Umbilical cord (tissue), 2 donors: Measurements from ENCODE around the gene CNN1. TPM values are rescaled to one million over a fixed set of nuclear protein-coding genes. Genes with fewer than 3 reads are reported as not detected.

ENCODE experiments used
- DNase-seq: peaks from one replicate; pipeline ENCODE4 v3.0.0-alpha.2; 2015; ENCODE audit warnings: low spot score
- total RNA-seq: library from RNA; depleted of rRNA; stranded (reverse); fragments of >200 nt; gene quantifications from one replicate; pipeline ENCODE4 v1.2.3, GENCODE V29; 2014; ENCODE audit warnings: low replicate concordance; ENCODE audit not compliant: insufficient read depth

Gene CNN1
- total RNA-seq = 1,035 TPM

DNA sequence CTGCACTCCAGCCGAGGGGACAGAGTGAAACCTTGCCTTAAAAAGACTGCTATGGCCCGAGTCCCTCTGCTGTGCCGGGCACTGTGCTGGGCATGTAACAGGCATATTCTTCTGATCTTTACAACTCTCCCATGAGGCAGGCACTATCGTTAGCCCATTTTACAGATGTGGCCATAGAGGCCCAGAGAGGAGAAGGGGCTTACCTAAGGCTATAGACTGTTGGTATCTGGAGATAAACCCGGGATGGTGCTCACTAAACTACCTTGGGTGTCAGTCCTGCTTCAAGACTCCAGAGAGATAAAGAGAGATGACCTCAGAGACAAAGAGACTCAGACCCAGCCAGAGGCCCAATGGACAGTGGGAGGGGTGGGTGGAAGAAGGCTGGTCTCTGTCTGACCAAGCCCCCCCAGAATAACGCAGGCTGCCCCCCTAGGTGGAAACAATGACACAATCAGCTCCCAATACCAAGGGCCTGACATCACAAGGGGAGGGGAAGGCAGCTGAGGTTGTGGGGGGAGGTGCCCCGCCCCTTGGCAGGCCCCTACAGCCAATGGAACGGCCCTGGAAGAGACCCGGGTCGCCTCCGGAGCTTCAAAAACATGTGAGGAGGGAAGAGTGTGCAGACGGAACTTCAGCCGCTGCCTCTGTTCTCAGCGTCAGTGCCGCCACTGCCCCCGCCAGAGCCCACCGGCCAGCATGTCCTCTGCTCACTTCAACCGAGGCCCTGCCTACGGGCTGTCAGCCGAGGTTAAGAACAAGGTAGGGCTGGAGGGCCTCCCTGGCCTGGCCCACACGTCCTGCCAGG lies at the start of gene CNN1:
Gene CNN1, plus strand, starts transcription at position 620 of the 805 bp plus-strand sequence. Its CDS starts 77 bp downstream, at position 697.
- DNase-seq = peak; percentile 92

DNA sequence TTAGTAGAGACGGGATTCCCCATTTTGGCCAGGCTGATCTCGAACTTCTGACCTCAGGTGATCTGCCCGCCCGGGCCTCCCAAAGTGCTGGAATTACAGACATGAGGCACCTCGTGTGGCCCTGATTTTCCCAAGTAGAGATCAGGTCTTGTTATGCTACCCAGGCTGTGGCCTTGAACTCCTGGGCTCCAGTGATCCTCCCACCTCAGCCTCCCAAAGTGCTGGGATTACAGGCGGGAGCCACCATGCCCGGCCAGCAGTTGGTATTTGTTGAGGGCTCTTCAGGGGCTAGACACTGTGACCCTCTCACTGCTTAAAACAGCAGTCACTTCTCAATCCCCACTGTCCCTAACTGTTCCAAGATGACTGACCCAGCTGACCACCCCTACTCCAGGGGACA lies 49.3 kb upstream of the CNN1 start:
- DNase-seq = no peak

DNA sequence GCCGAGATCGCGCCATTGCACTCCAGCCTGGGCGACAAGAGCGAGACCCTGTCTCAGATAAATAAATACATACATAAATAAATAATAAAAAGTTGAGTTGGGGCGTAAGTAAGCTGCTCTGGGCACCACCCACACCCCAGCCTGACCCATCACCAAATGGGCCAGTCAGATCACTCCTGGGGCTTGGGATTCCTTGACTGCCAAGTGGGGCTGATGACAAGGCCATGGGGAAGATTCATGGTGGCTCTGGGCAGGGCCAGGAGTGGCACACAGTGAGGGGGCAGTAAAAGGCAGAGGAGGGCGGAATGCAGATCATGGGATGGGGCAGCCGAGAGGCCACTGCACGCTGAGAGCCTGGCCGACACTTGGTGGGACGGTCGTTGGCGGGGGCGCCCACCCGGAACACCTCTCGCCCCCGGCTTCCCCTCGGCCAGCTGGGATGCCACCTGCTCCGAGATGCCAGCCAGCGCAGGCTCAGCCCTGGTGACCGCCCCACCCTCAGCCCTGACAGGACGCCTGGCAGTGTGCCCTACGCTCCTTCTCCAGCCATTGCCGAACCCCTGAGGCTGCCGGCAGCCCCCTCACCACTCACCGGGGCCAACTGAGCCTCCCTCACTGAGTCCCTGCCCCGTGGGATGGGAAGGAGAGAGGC lies 43.9 kb upstream of the CNN1 start:
- no peak for DNase-seq

DNA sequence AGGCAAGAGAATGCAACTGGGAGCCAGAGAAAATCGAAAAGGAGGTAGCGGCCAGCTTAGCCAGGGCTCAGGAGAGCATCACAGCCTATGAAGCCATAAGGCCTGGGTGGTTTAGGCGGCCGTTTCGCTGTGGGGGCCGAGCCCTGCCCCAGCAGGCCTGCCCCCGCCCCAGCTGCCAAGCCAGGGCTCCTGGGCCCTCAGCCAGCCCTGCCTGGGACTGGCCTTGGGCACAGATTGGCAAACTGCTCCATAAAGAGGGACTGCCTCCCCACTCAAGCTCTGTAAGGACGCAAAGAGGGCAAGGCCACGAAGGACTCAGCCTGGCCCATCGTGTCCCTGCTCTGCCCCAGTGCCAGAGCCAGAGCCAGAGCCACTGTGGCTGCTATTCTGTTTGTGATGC lies 43.2 kb upstream of the CNN1 start:
- no peak for DNase-seq

DNA sequence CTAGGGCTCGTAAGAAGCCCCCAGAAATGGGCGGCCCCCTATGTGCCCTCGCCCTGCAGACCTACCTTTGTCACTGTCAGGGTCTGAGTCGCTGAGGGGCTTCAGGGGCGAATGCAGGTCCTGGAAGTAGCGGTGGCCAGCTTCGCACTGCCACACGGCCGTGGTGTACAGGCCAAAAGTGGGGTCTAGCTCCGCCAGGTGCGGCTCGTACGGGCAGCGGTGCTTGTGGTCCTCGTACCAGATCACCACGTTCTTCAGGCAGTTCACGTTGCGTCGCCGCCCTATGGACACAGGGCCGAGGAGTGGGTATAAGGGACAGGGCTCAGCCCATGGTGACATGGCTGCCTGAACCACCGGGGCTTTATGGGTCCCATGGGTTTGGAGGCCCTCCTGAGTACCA lies 42.8 kb upstream of the CNN1 start:
- DNase-seq = no peak

DNA sequence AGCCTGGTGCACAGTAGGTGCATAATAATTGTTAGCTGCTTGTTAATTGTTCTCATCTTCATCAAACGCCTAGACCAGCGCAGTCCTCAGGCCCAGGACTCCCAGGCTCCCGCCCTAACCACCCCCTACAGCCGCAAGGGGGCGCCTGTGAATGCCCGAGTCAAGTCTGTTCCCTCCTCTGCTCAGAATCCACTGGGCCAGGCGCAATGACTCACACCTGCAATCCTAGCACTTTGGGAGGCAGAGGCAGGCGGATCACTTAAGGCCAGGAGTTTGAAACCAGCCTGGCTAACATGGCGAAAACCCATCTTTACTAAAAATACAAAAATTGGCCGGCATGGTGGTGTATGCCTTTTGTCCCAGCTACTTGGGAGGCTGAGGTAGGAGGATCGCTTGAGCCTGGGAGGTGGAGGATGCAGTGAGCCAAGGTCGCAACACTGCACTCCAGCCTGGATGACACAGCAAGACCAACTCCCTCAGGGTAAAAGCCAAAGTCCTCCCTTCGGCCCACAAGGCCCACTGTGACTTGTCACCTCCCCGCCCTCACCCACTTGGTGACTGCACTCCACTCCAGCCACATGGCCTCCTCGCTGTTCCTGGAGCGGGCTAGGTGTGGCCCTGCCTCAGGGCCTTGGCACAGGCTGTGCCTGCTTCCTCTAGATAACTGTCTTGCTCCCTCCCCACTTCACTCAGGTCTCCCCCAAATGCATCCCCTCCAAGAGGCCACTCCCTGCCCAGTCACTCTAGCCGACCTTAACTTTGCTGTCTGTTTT lies 42.1 kb upstream of the CNN1 start:
- DNase-seq = peak; percentile 52

DNA sequence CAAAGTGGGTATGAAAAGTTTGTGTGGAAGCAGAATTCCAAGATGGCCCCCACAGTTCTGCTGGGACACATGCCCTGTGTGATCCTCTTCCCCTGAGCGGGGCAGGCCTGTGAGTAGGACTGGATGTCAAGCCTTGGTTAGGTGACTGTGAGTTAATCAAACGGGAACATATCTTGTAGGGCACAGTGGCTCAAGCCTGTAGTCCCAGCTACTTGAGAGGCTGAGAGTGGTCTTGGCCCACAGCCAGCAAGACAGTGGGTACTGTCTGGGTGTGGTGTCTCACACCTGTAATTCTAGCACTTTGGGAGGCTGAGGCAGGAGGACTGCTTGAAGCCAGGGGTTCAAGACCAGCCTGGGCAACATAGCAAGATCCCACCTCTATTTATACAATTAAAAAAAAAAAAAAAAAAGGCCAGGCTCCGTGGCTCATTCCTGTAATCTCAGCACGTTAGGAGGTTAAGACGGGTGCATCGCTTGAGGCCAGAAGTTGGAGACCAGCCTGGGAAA lies 39.4 kb upstream of the CNN1 start:
- DNase-seq = no peak

DNA sequence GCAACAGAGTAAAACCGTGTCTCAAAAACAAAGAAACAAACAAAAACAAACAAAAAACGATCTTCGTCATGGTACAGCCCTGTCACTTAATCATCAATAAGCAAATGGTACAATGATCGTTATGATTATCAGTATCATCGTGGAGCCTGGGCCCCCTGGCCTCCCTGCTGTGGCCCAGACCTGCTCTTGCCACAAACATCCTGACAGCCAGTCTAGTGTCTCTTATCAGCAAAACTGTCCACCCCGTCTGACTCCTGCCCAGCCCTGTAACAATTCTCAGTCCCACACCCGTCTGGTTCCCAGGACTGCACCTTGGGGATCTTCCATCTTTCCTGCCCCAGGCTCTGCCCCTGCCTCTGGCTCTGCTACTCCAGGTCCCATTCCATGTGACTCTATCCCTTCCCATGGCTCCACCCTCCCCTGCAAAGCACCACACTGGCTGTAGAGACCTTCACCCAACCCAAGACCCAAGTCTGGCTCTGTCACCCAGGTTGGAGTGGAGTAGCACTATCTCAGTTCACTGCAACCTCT lies 38.7 kb upstream of the CNN1 start:
- no peak for DNase-seq

DNA sequence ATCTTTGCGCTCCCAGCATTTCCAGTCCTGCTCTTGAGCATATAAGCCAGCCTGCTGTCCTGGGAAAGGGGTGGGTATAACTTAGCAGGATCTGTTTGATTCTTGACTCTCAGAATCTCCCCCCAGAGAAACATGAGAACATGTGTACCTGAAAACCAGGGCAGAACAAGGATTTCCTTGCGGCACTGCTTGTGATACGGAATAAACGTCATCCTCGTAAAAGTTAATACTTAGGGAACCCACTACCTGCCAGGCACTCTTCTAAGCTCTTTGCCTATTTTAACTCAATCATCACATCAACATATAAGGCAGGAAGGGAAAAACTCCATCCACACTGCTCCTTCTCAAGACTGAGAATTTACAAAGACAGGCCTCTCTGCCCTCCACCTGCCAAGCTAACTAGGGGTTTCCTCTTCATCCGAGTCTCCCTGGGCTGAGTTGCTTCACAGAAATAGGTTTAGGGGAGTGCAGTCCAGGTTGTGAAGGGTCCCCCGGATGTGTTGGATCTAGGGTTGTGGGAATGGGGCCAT lies 34.1 kb upstream of the CNN1 start:
- no peak for DNase-seq

DNA sequence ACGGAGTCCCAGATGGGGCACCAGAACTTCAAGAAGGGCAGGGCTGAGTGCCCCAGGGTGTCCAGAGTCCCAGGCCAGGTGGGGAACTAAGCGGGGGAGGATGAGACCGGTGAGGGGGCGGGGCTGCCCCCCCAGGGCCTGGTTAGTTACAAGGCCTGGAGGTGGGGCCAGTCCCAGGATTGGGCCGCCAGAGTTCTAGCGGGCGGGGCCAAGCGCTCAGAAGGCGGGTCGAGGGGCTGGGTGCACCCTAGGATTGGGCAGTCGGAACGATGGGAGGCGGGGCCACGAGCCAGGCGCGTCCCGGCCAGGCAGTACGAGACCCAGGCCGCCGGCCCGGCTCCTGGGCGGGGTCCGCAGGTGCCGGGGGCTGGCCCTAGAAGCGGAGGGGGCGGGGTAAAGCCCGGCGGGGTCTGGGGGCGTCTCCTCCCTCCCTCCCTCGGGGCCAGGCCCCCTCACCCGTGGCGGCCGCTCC lies 33.6 kb upstream of the CNN1 start:
- DNase-seq = peak; percentile 97

DNA sequence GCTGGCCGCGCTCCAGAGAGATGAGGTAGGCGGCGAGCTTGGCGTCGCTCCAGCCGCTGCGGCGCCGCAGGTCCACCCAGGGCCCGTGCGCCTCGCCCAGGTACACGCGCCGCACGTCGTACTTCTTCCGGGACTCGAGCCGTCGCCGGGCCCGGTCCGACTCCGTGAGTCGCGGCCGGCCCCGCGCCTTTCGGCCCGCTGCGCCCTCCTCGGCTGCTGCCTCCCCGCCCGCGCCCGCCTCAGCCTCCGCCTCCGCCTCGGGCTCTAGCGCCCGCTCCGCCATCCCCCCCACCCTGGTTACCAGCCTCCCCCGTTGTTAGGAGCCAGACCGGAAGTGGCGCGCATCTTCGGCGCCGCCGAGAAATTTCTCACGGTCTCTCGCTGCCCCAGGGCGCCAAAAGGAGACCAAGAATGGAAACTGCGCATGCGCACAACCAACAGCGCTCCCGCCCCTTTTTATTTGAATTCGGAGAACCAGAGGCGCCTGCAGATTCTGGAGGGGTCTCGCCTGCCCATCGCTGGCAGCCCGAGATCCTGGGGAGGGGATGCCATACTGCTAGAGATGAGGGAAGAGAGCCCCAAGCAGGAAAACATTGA lies 33.0 kb upstream of the CNN1 start, which contains the start of gene ZNF653:
Gene ZNF653, minus strand, starts transcription at position 336 of the 597 bp plus-strand sequence. Its CDS starts 53 bp downstream, at position 283.
- peak; percentile 97 for DNase-seq

DNA sequence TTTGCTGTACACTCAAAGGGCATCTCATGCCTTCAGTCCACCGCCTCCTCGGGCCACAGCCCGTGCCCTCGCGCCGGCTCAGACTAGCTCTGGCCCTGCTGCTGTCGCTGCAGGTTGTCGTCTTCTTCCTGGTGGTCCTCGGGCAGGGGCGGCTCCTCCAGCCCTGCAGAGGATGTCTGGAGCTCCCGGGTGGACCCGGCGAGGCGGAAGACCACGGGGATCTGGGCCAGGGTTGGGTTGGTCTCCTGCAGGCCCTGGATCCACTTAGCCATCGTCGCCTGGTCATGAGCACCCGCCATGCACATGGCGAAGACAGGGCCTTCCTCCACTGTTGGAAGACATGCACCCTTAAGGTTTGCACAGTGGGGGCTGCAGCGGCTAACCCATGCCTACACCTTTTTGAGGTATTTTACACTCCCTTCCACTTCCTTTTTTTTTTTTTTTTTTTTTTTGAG lies 32.5 kb upstream of the CNN1 start:
- no peak for DNase-seq

DNA sequence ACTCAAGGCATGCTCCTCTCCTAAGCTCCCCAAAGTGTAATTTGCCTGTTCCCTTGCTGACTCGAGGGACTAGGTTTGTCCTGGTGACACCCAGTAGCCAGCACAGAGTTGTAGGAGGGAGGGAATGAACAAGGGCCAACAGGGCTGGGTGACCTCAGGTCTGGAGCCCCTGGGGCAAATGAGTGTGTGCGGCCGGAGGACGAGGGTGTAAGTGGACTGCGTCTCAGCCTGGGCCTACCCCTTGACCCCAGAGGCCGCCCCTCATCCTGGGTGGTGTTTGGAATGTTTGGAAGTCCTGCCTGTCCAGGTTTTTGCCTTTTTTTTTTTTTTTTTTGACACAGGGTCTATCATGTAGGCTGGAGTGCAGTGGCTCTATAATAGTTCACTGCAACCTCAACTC lies 31.7 kb upstream of the CNN1 start:
- DNase-seq = no peak

DNA sequence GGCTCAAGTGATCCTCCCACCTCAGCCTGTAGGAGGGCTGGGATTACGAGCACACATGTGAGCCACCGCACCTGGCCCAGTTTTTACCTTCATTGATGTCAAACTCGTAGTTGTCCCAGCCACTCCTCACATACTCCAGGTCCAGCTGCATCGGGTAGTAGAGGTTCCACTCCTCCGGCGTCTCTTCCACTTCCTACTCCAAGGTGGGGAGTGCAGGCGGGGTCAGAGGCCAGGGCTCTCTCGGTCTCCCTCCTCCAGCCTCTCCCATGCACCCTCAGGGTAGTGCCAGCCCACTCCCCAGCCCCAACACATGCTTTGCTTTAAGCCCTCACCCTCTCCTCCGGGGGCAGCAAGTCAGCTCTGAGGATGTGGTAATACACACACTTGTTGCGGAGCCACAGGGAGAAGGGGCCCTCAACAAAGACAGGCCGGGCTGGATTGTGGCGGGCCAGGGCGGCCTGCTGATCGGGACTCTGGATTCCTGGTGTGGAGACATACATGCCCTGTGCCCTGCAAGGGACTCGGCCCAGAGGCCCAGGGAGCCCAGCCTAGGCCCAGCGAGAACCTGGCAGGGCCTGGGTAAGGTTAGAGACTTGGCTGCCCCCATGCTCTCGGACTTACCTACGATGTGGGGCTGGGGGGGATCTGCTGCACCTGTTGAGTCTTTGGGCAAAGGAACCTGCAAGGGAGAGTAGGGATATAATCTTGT lies 31.1 kb upstream of the CNN1 start:
- DNase-seq = no peak

DNA sequence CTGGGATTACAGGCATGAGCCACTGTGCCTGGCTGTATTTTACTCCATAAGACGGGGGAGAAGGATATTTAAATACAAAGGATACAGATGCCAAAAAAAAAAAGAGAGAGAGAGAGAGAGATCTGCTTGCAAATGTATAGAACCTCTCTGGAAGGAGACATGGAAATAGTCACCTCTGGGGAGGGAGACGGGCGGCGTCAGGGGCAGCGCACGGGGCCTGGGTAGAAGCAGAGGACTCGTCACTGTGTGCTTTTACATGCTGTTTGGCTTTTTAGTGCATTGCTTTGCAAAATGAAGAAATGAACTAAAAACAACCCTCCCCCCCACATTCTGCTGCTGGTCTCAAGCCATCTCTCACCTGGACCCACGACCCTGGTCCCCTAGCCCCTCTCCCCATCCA lies 28.2 kb upstream of the CNN1 start:
- DNase-seq = no peak

DNA sequence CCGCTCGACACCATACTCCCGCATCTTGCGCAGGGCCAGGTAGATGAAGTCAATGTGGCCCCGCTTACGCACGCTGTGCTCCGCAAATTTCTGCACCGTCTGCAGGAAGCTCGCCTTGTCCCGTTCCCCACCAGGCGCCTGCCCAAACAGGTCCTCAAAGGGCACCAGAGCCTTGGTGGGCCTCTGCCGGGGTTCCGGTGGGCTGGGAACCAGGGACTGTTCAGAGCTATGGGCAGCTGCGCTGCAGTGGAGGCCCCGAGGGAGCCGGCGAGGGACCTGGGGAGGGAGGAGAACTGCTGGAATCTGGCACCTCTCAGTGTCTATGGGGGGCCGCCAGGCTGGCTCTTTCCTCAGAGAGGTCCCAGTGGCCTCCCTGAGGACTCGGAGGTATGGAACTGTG lies 24.7 kb upstream of the CNN1 start:
- DNase-seq = no peak

DNA sequence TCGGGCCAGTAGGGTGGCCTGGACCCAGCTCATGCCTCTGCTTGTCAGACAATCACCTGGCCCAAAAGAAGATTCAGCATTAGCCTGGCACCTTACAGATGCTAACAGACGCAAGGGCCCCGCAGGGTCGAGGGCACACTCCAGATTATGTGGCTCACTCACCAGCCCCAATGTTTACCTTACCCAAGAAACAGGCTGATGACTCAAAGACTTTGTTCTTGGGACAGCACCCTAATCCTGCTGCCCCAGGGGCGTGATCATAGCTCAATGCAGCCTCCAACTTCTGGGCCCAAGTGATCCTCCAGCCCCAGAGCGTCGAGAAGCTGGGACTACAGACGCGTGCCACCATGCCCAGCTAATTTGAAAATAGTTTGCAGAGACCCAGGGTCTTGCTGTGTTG lies 19.5 kb upstream of the CNN1 start:
- DNase-seq = no peak

DNA sequence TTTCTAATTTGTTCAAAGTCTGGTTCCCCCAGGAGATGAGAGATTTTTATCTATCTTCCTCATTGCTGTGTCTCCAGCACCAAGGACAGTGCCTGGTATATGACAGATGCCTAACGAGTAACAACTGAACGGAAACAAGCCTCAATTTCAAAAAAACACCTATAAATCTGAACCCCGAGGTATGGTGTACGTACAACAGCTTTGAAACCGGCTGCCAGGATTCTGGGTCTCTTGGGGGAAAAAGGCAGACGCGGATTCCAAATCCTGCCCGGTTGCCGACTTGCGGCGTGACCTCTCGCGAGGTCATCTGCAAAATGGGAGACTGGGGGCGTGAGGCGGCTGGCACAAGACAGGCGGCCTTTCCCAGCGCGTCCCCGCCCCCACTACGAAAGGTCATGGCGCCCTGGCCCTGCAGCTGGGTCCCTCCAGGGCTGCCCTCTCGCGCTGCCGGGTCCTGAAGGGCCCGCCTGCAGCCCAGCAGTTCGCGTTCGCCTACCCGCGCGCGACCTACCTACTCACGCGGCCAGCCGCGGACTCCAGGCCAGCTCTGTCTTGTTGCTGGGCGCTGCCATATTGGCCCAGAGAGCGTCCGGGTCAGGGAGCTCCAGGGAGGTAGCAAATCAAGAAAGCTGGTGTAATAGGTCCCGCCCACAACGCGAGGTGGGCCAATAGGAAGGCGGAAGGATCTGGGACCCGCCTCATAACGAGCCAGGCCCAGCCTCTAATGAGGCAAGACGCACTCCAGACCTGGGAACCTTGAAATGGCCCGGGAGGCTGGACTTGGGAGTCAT lies 9.9 kb upstream of the CNN1 start, which contains the start of gene ECSIT:
Gene ECSIT, minus strand, starts transcription at position 584 of the 791 bp plus-strand sequence. CDS start 9,964 bp downstream, outside the sequence.
- peak; percentile 99 for DNase-seq

DNA sequence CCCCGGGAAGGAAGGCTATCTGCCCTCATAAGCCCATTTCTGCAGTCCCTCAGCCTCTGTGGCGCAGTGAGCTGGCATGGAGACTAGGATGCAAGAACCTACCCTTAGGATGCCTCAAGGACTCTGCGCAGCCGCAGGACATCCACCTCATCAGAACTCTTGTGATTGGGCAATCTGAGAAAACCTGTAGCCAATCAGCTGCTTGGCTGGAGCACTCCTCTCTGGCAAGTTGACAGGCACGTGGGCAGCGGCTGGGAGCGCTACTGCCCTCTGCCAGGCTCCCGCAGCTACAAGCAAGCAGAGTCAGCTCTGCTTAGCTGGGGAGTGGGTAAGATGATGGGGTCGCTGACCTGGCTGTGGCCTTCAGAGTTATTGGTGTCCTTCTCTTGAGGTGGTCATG lies 8.2 kb upstream of the CNN1 start:
- peak; percentile 90 for DNase-seq
